Islet precursor cell (in vitro differentiated cells): ENCODE data around the gene CARD14.

ENCODE experiments used
- DNase-seq: peaks from one replicate; pipeline ENCODE4 v3.0.0-alpha.2; 2018

The CARD14 gene

GRCh38 chr17:80151333-80151732 lies 18.5 kb upstream of the CARD14 start:
- DNase-seq, result peak; percentile 74

- peak; percentile 88 for DNase-seq
Observed at GRCh38 chr17:80152081-80152702, 17.6 kb upstream of the CARD14 start.

- DNase-seq, result no peak
Observed at GRCh38 chr17:80153004-80153403, 16.8 kb upstream of the CARD14 start.

- DNase-seq, result no peak
Observed at GRCh38 chr17:80154166-80154565, 15.7 kb upstream of the CARD14 start.

- peak; percentile 73 for DNase-seq
Observed at GRCh38 chr17:80155600-80155999, 14.2 kb upstream of the CARD14 start.

GRCh38 chr17:80158846-80159245 lies 11.0 kb upstream of the CARD14 start:
- DNase-seq, result no peak

GRCh38 chr17:80160536-80160935 lies 9.3 kb upstream of the CARD14 start:
- DNase-seq, result no peak

- no peak for DNase-seq
Observed at GRCh38 chr17:80163336-80163735, 6.5 kb upstream of the CARD14 start.

- DNase-seq, result no peak
Observed at GRCh38 chr17:80164185-80164584, 5.6 kb upstream of the CARD14 start.

GRCh38 chr17:80166446-80166845 lies 3.4 kb upstream of the CARD14 start:
- peak; percentile 81 for DNase-seq

- no peak for DNase-seq
Observed at GRCh38 chr17:80168371-80168770, 1.5 kb upstream of the CARD14 start.

- DNase-seq, result no peak
Observed at GRCh38 chr17:80169107-80169506, 723 bp upstream of the CARD14 start.

- no peak for DNase-seq
Observed at GRCh38 chr17:80171681-80172080, 1.9 kb downstream of the CARD14 start.

GRCh38 chr17:80173126-80173525 lies 3.3 kb downstream of the CARD14 start:
- no peak for DNase-seq

- DNase-seq, result no peak
Observed at GRCh38 chr17:80173916-80174315, 4.1 kb downstream of the CARD14 start.

GRCh38 chr17:80176757-80177156 lies 6.9 kb downstream of the CARD14 start:
- DNase-seq, result no peak

GRCh38 chr17:80177986-80178595 lies 8.3 kb downstream of the CARD14 start:
- no peak for DNase-seq

- no peak for DNase-seq
Observed at GRCh38 chr17:80180192-80180591, 10.4 kb downstream of the CARD14 start.

- DNase-seq, result no peak
Observed at GRCh38 chr17:80181431-80181830, 11.6 kb downstream of the CARD14 start.

- DNase-seq, result no peak
Observed at GRCh38 chr17:80182118-80182844, 12.5 kb downstream of the CARD14 start.

GRCh38 chr17:80182845-80183223 lies 13.0 kb downstream of the CARD14 start:
- DNase-seq, result no peak

GRCh38 chr17:80183581-80184422 lies 14.0 kb downstream of the CARD14 start:
- no peak for DNase-seq

GRCh38 chr17:80184423-80184714 lies 14.5 kb downstream of the CARD14 start:
- no peak for DNase-seq

GRCh38 chr17:80185968-80186367 lies 16.1 kb downstream of the CARD14 start:
- no peak for DNase-seq
